OCI-M2 (cell line): ENCODE measurements around the gene MRTFA.
"Not testable (repeated sequence)": the region's sequence is repeated elsewhere in the genome, so short reads cannot be mapped to it uniquely, and the experiment has no call there.

ENCODE experiments used
- DNase-seq: peaks from one replicate; lab custom pipeline; 2025; ENCODE audit not compliant: unreplicated experiment; lab: John Stamatoyannopoulos, UW

Gene MRTFA

GRCh38 chr22:40403141-40403540 lies 233.4 kb downstream of the MRTFA start:
- DNase-seq = no peak

GRCh38 chr22:40401981-40402406 lies 234.5 kb downstream of the MRTFA start:
- DNase-seq = no peak

GRCh38 chr22:40401532-40401931 lies 235.0 kb downstream of the MRTFA start:
- no peak for DNase-seq

- DNase-seq = no peak
Observed at GRCh38 chr22:40400159-40400558, 236.4 kb downstream of the MRTFA start.

- DNase-seq = no peak
Observed at GRCh38 chr22:40399621-40400020, 236.9 kb downstream of the MRTFA start.

- no peak for DNase-seq
Observed at GRCh38 chr22:40397396-40397795, 239.1 kb downstream of the MRTFA start.

- no peak for DNase-seq
Observed at GRCh38 chr22:40396882-40397281, 239.6 kb downstream of the MRTFA start.

- no peak for DNase-seq
Observed at GRCh38 chr22:40395607-40396006, 240.9 kb downstream of the MRTFA start.

GRCh38 chr22:40394607-40395006 lies 241.9 kb downstream of the MRTFA start:
- no peak for DNase-seq

- no peak for DNase-seq
Observed at GRCh38 chr22:40392618-40393017, 243.9 kb downstream of the MRTFA start.

- DNase-seq = no peak
Observed at GRCh38 chr22:40391417-40391816, 245.1 kb downstream of the MRTFA start.

- DNase-seq = no peak
Observed at GRCh38 chr22:40388231-40388630, 248.3 kb downstream of the MRTFA start.

GRCh38 chr22:40387746-40388145 lies 248.8 kb downstream of the MRTFA start:
- no peak for DNase-seq

GRCh38 chr22:40385036-40385782 lies 251.3 kb downstream of the MRTFA start:
- DNase-seq = no peak

GRCh38 chr22:40383905-40384304 lies 252.6 kb downstream of the MRTFA start:
- DNase-seq = no peak

- DNase-seq = no peak
Observed at GRCh38 chr22:40381461-40381860, 255.1 kb downstream of the MRTFA start.

- not testable (repeated sequence) for DNase-seq
Observed at GRCh38 chr22:40378448-40378847, 258.1 kb downstream of the MRTFA start.

- DNase-seq = no peak
Observed at GRCh38 chr22:40377931-40378330, 258.6 kb downstream of the MRTFA start.

- DNase-seq = no peak
Observed at GRCh38 chr22:40376149-40376548, 260.4 kb downstream of the MRTFA start.

GRCh38 chr22:40374567-40374966 lies 262.0 kb downstream of the MRTFA start:
- DNase-seq = no peak

- no peak for DNase-seq
Observed at GRCh38 chr22:40368836-40369235, 267.7 kb downstream of the MRTFA start.

- no peak for DNase-seq
Observed at GRCh38 chr22:40368016-40368415, 268.5 kb downstream of the MRTFA start.

- DNase-seq = no peak
Observed at GRCh38 chr22:40367342-40367741, 269.2 kb downstream of the MRTFA start.
